OCI-LY1 (cell line): ENCODE data around the gene LRMDA.

Experiments
- CTCF ChIP-seq: fragments of 200-600 bp; sonication (generic), shearing (Covaris generic); IDR thresholded peaks from 2 replicates; pipeline ENCODE4 v1.5.1; 2017; ENCODE audit warnings: mild to moderate bottlenecking, antibody characterized with exemption, low read length, moderate library complexity, mixed read lengths
- EZH2 ChIP-seq: fragments of 200-600 bp; sonication (generic), shearing (Covaris generic); IDR thresholded peaks from 2 replicates; pipeline ENCODE4 v1.8.0; 2017; ENCODE audit warnings: borderline replicate concordance, mixed run types, mild to moderate bottlenecking, antibody characterized with exemption, low read length, moderate library complexity, mixed read lengths

- no peak for TF ChIP-seq CTCF
- TF ChIP-seq EZH2: no peak
Measured at GRCh38 chr10:76023007-76023406, 591.6 kb downstream of the LRMDA start.
